ENCODE data around the gene NEMP1. TPM values are rescaled to one million over a fixed set of nuclear protein-coding genes. Genes with fewer than 3 reads are reported as not detected.

Gene NEMP1
- total RNA-seq (2021; fragmentation: NEBNext Ultra II Directional; extraction: Animal tissue kit (Norgen Biotek cat#: 25700)) = 41.6 and 43.2 TPM in 2 replicates
- polyA plus RNA-seq (2011; rRNA removed) = 21.3 and 30.1 TPM in 2 replicates
- polyA plus RNA-seq (2011; cell fraction: cytosol; rRNA removed) = 30.3 TPM
- 32.0 TPM for polyA plus RNA-seq (2011; cell fraction: nucleus; rRNA removed)
- 16.4 to 26.7 TPM (median 21.6 TPM) in 4 replicates for polyA plus RNA-seq (2012, experiment 1 of 2)
- 2.0 TPM for polyA plus RNA-seq (2012, experiment 2 of 2)
- 35.2 TPM for polyA plus RNA-seq (2013, experiment 1 of 2)
- 38.0 TPM for polyA plus RNA-seq (2013, experiment 2 of 2)
- polyA minus RNA-seq (2011; rRNA and poly(A)+ RNA removed) = 36.9 and 49.7 TPM in 2 replicates
- 15.9 TPM for polyA minus RNA-seq (2011; cell fraction: cytosol; rRNA and poly(A)+ RNA removed)
- polyA minus RNA-seq (2011; cell fraction: nucleus; rRNA and poly(A)+ RNA removed) = 23.5 TPM
- long read RNA-seq, experiment 1, full-length matches to known transcripts = 3 of 14 reads
- long read RNA-seq, experiment 1, partial matches to known transcripts = 0 of 14 reads
- long read RNA-seq, experiment 1, other reads (novel, unspliced or antisense) = 11 of 14 reads
- long read RNA-seq, experiment 2, full-length matches to known transcripts = 3 of 12 reads
- long read RNA-seq, experiment 2, partial matches to known transcripts = 1 of 12 reads
- long read RNA-seq, experiment 2, other reads (novel, unspliced or antisense) = 8 of 12 reads

DNA sequence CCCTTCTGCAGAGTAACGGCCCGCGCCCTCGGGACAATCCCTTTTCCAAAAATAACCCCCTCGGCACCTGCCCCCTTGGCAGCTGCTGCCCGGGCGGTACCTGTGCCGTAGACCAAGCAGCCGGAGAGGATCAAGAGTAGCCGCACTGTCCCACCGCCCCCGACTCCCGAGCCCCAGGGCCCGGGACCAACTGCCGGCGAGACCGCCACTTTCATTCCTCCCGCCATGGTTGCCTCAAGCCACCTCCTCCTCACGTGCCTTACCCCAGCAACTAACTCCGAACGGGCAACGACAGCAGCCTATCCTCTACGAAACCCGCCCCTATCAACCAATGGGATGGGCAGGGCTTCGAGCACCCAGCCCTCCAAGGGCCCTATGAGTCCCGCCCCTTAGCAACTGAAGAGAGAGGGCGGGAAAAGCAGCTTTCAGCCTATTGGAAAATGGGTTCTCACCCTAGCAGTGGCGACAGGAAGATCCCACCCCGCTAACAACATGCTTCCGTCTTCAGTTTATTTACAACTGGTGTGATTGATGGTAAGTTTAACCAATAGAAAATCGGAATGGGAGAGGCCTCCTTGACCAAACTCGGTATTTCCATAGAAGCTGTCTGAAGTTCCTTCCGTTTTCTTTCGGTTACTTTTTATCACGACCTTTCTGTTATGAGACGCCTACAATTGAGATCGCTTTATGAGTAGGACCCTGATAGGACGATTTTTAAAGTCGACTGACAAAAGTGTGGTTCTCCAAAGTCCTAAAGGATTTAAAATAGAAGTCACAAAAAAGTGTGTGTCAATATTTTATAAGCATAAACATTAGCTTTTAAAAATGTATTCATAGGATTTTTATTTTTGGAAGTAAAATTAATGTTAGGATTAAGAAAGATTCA lies at the start of gene NEMP1:
TSS of gene NEMP1 (minus strand) at position 273 of the 886 bp plus-strand sequence. CDS start at position 227, 46 bp downstream.
- DNase-seq (ENCODE audit: low read depth in 1 of 2, low spot score in 2 of 2) (peak; percentile 85 to 98), FAIRE-seq (peak; percentile 98)
- Histone ChIP-seq H3K9ac (replicated peaks in 1 of 4; ENCODE audit: extremely low read depth in 1 of 4, low read depth in 3 of 4, low read length in 3 of 4) (peak within 1 kb of the TSS; percentile 39 to 88 (median 84)), H3K27me3 (replicated peaks in 1 of 4; ENCODE audit: control insufficient read depth in 3 of 4, extremely low read depth in 1 of 4, insufficient read depth in 3 of 4, low read length in 3 of 4) (no peaks in the 10 kb centered on the region), H2AFZ (ENCODE audit: low read length) (peak within 1 kb of the TSS; percentile 91), H3K4ac (replicated peaks; ENCODE audit: insufficient read length, low read depth, low read length) (no peak within 1 kb of the TSS), H3K23ac (ENCODE audit: insufficient read length) (no peak within 1 kb of the TSS), H3K56ac (replicated peaks; ENCODE audit: insufficient read length, low read depth, low read length) (no peak within 1 kb of the TSS), H4K91ac (replicated peaks; ENCODE audit: insufficient read length, low read length) (peak within 1 kb of the TSS; percentile 35), H4K20me1 (replicated peaks in 1 of 2; ENCODE audit: control insufficient read depth in 1 of 2, insufficient read depth in 2 of 2, low read length in 2 of 2) (no peaks in the 10 kb centered on the region), H4K5ac (ENCODE audit: insufficient read length, low read depth, low read length) (peak within 1 kb of the TSS; percentile 57), H3K36me3 (ENCODE audit: control insufficient read depth in 2 of 4, insufficient read depth in 4 of 4, low read length in 3 of 4) (peaks cover 0 to 8% (median 0%) of the 10 kb centered on the region in 4 experiments; a peak in 1 of 8 replicates), H3K23me2 (ENCODE audit: low read depth, low read length) (peaks cover 3% of the 10 kb centered on the region; the same call in 1 of the 2 replicates), H4K8ac (ENCODE audit: extremely low read depth, insufficient read depth, low read length) (peak within 1 kb of the TSS; percentile 96), H3K4me1 (replicated peaks in 1 of 4; ENCODE audit: control insufficient read depth in 3 of 4, insufficient read depth in 4 of 4, low read length in 3 of 4) (peaks cover 0 to 3% (median 0%) of the 10 kb centered on the region in 4 experiments; a peak in 1 of 7 replicates), H3K14ac (ENCODE audit: insufficient read length) (no peak within 1 kb of the TSS), H3K4me3 (ENCODE audit: extremely low read depth in 1 of 4, insufficient read depth in 2 of 4, low read depth in 3 of 4, low read length in 4 of 4) (peak within 1 kb of the TSS; percentile 79 to 95 (median 87)), H3K79me1 (ENCODE audit: low read depth, low read length) (no peaks in the 10 kb centered on the region), H3K9me3 (ENCODE audit: insufficient read depth in 2 of 2, low read depth in 1 of 2, low read length in 1 of 2) (no peaks in the 10 kb centered on the region), H3K79me2 (ENCODE audit: control insufficient read depth in 1 of 2, insufficient read depth in 2 of 2, low read length in 2 of 2) (peaks cover 0 to 20% of the 10 kb centered on the region in 2 experiments; a peak in 2 of 4 replicates), H2BK20ac (ENCODE audit: low read length) (no peak within 1 kb of the TSS), H2BK5ac (ENCODE audit: low read depth, low read length) (no peak within 1 kb of the TSS), H3K27ac (ENCODE audit: low read depth, low read length) (peak within 1 kb of the TSS; percentile 43; the same call in 1 of the 2 replicates), H3K18ac (ENCODE audit: extremely low read depth, low read length) (peak within 1 kb of the TSS; percentile 92), H2AK5ac (ENCODE audit: low read depth, low read length) (peak within 1 kb of the TSS; percentile 26), H2BK15ac (ENCODE audit: low read length) (peak within 1 kb of the TSS; percentile 97; the same call in 1 of the 2 replicates), H2BK12ac (ENCODE audit: low read depth, low read length) (0 out of 2 replicates have a peak within 1 kb of the TSS, but pooled peaks have one; percentile 33), H3K4me2 (ENCODE audit: insufficient read depth in 1 of 2, low read depth in 2 of 2, low read length in 2 of 2) (peak within 1 kb of the TSS; percentile 81 to 89), H2BK120ac (replicated peaks; ENCODE audit: low read depth, low read length) (no peak within 1 kb of the TSS)
- ChIA-PET POLR2A (ENCODE audit: partially characterized antibody) (interaction anchor here (0.5 to 10.9 kb wide), 18 partner anchors 9 to 607 kb away, joined by 3 to 127 read pairs (median 4); partner anchors contain the start of genes LRP1, NAB2, NACA and SHMT2), CTCF (ENCODE audit: partially characterized antibody) (interaction anchor here (1.0 to 10.3 kb wide), 12 partner anchors 9 to 165 kb away, joined by 3 to 71 read pairs (median 5); partner anchors contain the start of genes NAB2 and STAT6)
- 2% methylated on average over 39 of the region's 39 CpGs; no CpG with 5 or more reads in 1 of the 2 experiments for WGBS, 2 experiments (ENCODE audit: extremely low coverage in 1 of 2, insufficient coverage in 1 of 2, insufficient read length in 1 of 2, insufficient replicate concordance in 2 of 2, low coverage in 1 of 2, low lambda C conversion rate in 2 of 2, missing lambda C conversion rate in 1 of 2)
- TF ChIP-seq NANOG (IDR thresholded peaks at IDR 0.05; ENCODE audit: insufficient read depth, low read depth, low read length, poor library complexity, severe bottlenecking) = no peak
- peak in 1 of 2 experiments; percentile 64; a peak in 1 of 4 replicates for TF ChIP-seq HDAC2 (IDR thresholded peaks at IDR 0.05; ENCODE audit: borderline replicate concordance in 1 of 2, low read depth in 2 of 2, low read length in 2 of 2)
- TF ChIP-seq CHD2 (IDR thresholded peaks at IDR 0.05; ENCODE audit: low read length) = peak; percentile 88
- TF ChIP-seq, protein P1, sequence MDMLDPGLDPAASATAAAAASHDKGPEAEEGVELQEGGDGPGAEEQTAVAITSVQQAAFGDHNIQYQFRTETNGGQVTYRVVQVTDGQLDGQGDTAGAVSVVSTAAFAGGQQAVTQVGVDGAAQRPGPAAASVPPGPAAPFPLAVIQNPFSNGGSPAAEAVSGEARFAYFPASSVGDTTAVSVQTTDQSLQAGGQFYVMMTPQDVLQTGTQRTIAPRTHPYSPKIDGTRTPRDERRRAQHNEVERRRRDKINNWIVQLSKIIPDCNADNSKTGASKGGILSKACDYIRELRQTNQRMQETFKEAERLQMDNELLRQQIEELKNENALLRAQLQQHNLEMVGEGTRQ (IDR thresholded peaks at IDR 0.05; ENCODE audit: low read length) = peak; percentile 89
- peak; percentile 90 for TF ChIP-seq TAF1 (IDR thresholded peaks at IDR 0.05; ENCODE audit: low read depth, low read length)
